ENCODE results near the gene LRRK1.

The LRRK1 gene

GRCh38 chr15:100890850-100891249 lies 28.3 kb upstream of the LRRK1 start:
- DNase-seq (ENCODE audit: low read depth) = no peak

- DNase-seq (ENCODE audit: low read depth) = no peak
These were observed 27.7 kb upstream of the LRRK1 start for GRCh38 chr15:100891307-100892012.

- DNase-seq (ENCODE audit: low read depth) = no peak
These were observed 27.2 kb upstream of the LRRK1 start for GRCh38 chr15:100892013-100892355.

- no peak for DNase-seq (ENCODE audit: low read depth)
These were observed 25.7 kb upstream of the LRRK1 start for GRCh38 chr15:100893261-100893963.

GRCh38 chr15:100893964-100894295 lies 25.2 kb upstream of the LRRK1 start:
- no peak for DNase-seq (ENCODE audit: low read depth)

GRCh38 chr15:100895721-100896120 lies 23.4 kb upstream of the LRRK1 start:
- no peak for DNase-seq (ENCODE audit: low read depth)

- DNase-seq (ENCODE audit: low read depth) = no peak
These were observed 21.7 kb upstream of the LRRK1 start for GRCh38 chr15:100897221-100898151.

GRCh38 chr15:100898152-100898490 lies 21.0 kb upstream of the LRRK1 start:
- DNase-seq (ENCODE audit: low read depth) = no peak

- DNase-seq (ENCODE audit: low read depth) = no peak
These were observed 20.3 kb upstream of the LRRK1 start for GRCh38 chr15:100898661-100899462.

- no peak for DNase-seq (ENCODE audit: low read depth)
These were observed 19.6 kb upstream of the LRRK1 start for GRCh38 chr15:100899601-100900000.

GRCh38 chr15:100900136-100900794 lies 18.9 kb upstream of the LRRK1 start:
- DNase-seq (ENCODE audit: low read depth) = no peak

- no peak for DNase-seq (ENCODE audit: low read depth)
These were observed 18.4 kb upstream of the LRRK1 start for GRCh38 chr15:100900795-100901169.

GRCh38 chr15:100901296-100901695 lies 17.9 kb upstream of the LRRK1 start:
- DNase-seq (ENCODE audit: low read depth) = no peak

GRCh38 chr15:100901702-100902435 lies 17.3 kb upstream of the LRRK1 start:
- no peak for DNase-seq (ENCODE audit: low read depth)

- DNase-seq (ENCODE audit: low read depth) = no peak
These were observed 16.6 kb upstream of the LRRK1 start for GRCh38 chr15:100902436-100903167.

- DNase-seq (ENCODE audit: low read depth) = no peak
These were observed 16.0 kb upstream of the LRRK1 start for GRCh38 chr15:100903168-100903554.

GRCh38 chr15:100905850-100906249 lies 13.3 kb upstream of the LRRK1 start:
- no peak for DNase-seq (ENCODE audit: low read depth)

GRCh38 chr15:100908466-100908865 lies 10.7 kb upstream of the LRRK1 start:
- DNase-seq (ENCODE audit: low read depth) = no peak

- no peak for DNase-seq (ENCODE audit: low read depth)
These were observed 9.6 kb upstream of the LRRK1 start for GRCh38 chr15:100909565-100909964.
